NCI-H1417 (cell line): ENCODE measurements around the gene FAM174C.

Experiments
- DNase-seq, 3 experiments: peaks; one replicate each; lab custom pipeline; 2025; lab: John Stamatoyannopoulos, UW

FAM174C gene

DNA sequence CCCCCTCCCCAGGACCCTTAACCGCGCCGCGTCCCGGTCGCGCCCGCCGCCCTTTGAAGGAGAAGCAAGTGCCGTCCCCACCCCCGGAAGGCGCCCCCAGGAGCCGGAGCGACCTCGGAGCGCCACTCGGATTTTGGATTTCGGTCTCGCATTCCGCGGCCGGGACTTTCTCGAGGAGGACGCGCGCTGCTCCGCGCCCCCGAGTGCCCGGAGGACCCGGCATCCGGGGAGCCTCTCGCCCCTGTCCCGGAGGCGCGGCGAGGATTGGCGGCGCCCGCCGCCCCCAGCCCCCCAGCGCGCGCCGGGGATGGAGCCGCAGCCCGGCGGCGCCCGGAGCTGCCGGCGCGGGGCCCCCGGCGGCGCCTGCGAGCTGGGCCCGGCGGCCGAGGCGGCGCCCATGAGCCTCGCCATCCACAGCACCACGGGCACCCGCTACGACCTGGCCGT lies 25.3 kb upstream of the FAM174C start:
- no peak for DNase-seq

DNA sequence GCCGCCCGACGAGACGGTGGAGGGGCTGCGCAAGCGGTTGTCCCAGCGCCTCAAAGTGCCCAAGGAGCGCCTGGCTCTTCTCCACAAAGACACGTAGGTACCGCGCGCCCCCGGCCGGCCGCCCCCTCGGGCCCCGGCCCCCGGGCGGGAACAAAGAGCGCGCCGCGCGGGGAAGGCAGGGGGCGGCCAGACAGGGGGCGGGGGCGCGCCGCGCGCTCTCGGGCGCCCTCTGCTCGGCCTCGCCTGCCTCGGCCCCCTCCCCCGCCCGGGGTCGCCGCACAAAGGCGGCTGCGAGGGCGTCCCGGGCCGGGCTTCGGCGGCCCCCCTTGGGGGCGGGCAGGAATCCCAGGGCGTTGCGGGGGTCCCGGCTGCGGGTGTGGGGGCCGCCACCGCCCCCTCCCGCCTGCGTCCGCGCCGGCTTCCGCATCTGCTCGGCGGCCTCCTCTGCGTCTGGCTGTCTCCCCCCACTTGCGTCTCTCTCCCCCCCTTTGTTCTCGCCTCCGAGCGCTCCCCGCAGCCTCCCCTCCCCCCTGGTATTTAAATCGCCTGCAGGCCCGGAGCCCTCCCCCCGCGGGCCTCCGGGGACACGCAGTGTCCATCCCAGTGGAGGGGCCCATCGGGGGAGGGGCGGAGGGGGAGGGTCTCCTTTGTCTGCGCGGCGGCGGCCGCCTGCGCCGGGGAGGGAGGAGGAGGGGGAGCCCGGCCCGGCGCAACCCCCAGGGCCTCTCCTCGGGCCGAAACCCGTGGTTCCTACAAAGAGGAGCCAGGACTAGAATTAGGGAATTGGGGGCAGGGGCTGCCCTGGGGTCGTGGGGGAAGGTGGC lies 24.7 kb upstream of the FAM174C start:
- DNase-seq = peak; percentile 57 to 96 (median 94)

DNA sequence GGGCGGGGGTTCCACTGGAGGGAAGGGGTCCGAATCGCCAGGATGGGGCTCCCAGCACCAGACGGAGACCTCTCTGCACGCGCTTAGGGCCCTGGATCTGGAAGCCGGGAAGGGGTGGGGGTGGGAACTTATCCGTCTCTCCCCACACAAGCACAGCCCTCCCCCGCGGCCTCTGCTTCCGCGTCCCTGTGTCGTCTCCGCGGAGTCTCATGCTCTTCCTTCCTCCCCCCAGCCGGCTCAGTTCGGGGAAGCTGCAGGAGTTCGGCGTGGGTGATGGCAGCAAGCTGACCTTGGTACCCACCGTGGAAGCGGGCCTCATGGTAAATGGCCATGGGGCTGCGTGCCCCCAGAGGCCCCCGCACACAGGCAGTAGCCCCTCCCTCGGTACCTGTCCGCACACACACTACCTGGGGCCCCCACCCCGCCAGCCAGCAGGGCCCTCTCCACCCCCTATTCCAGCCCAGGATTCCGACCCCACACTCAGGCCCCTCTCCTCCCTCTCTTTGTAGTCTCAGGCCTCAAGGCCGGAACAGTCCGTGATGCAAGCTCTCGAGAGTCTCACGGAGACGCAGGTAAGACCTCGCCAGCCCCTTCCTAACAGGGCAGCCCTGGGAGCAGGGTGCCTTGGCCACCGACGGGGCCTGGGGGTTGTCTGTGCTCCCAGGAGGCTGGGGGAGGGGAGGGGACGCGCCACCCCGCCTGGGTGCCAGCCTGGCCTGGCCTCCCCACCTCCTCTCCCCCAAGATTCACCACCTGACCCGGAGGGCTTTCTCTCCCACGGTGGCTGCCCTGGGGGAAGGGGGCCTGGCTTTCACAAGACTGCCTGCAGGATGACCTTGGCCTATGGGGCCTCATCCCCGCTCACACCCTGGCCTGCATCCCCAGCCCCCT lies 23.8 kb upstream of the FAM174C start:
- DNase-seq = peak in 2 of 3 experiments; percentile 78 to 79

DNA sequence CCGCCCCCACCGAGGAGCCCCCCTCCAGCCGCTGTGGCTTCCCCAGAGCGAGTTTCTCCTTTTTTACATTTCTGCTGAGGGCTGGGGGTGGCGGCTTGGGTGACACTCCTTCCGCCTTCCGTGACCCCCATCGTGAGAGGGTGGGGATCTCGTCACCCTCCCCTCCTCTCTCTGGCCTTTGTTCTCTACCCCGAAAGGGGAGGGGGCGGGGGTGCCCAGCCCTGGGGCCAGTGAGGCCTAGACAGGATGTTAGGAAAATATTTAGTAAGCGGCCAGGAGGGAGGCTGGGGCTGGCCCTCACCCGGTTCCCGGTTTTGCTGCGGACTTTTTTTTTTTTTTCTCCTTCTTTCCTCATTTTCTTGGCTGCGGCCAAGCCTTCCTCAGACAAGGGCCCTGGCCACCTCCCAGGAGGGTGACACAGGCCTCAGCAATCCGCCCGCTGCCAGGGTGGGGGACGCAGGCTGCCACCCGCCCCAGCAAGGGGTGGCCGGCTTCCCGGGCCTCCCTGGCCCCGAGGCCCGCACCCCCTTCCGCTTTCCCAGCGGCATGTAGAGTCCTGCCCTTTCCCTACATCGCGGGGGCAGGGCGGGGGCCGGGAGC lies 23.0 kb upstream of the FAM174C start:
- DNase-seq = peak in 2 of 3 experiments; percentile 73 to 81

DNA sequence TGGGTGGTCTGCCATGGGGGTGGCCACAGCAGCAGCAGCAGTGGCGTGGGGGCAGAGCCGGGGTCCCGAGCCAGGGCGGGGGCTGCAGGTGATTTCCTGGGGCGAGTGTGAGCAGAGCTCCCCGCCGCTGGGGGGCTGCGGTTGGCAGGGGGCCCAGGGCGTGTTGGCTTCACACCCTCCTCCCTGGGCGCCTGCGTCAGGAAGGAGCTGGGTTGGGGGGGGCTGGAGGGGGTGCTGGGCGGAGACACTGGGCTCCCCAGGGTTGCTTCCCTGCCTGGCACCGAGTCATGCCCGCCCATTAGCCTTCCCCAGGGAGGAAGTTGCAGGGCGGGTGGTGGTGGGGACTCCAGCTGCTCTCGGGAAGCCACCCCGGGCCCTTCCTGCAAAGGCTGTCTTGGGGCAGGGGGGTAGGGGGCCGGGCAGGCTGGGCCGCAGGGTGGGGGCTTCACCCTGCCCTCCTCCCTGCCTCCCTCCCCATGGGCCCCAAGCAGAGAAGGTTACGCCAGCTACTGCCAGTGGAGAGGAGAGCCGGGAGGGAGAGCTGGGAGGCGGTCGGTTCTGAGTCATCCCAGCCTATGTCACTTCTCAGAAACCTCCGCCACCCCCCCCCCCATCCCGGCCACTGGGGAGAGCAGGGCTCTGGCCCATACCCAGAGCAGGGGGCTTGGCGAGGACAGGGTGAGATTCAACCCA lies 22.4 kb upstream of the FAM174C start:
- DNase-seq = peak in 2 of 3 experiments; percentile 83 to 89

DNA sequence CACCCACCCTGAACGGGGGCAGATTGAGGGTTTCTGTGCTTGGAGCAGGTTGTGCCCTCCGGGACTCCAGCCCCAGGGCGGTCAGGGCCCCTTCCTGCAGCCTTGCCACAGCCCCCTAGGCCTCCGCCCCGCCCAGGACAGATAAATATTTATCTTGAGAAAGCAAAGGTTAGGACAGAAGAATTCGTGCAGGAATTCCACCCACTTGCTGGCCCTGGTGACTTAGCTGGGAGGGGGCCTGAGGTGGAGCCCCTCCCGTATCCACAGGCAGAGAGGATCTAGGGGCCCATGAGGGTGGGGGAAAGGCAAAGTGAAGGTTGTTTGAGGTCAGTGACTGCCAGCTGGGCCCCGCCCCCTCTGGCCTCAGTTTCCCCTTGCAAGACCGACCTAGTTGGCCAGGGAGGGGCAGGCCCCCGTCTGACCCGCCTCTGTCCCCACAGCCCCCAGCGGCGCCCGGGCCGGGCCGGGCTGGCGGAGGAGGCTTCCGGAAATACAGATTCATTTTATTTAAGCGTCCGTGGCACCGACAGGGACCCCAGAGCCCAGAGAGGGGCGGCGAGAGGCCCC lies 21.7 kb upstream of the FAM174C start:
- DNase-seq = no peak

DNA sequence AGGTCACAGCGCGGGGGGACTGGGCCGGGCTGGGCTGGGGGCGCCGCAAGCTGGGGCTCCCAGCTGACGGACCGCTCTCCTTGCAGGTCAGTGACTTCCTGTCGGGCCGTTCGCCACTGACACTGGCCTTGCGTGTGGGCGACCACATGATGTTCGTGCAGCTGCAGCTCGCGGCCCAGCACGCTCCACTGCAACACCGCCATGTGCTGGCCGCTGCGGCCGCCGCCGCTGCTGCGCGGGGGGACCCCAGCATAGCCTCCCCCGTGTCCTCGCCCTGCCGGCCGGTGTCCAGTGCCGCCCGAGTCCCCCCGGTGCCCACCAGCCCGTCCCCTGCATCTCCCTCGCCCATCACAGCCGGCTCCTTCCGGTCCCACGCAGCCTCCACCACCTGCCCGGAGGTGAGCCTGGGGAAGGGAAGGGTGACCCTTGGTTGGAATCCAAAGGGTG lies 21.2 kb upstream of the FAM174C start:
- DNase-seq = no peak

DNA sequence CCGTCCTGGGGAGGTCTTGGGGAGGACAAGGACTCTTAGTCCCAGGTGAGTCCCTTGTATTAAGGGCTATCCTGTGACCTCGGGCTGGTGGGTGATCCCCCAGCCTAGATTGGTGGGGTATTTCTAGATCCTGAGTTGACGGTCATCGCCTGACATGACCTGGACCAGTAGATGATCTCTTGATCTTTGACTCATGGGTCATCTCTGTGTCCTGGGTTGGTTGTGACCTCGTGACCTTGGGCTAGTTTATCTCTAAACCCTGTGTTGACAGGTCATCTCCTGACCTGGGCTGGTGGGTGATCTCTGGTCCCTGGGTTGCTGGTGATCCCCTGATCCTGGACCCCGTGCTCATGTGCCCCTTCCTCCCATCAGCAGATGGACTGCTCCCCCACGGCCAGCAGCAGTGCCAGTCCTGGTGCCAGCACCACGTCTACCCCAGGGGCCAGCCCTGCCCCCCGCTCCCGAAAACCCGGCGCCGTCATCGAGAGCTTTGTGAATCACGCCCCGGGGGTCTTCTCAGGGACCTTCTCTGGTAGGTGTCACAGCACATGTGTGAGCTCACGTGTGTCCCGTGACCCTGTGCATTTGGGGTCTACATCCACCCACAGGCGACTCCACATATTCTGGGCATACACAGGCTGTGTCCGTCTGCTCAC lies 20.7 kb upstream of the FAM174C start:
- no peak for DNase-seq

DNA sequence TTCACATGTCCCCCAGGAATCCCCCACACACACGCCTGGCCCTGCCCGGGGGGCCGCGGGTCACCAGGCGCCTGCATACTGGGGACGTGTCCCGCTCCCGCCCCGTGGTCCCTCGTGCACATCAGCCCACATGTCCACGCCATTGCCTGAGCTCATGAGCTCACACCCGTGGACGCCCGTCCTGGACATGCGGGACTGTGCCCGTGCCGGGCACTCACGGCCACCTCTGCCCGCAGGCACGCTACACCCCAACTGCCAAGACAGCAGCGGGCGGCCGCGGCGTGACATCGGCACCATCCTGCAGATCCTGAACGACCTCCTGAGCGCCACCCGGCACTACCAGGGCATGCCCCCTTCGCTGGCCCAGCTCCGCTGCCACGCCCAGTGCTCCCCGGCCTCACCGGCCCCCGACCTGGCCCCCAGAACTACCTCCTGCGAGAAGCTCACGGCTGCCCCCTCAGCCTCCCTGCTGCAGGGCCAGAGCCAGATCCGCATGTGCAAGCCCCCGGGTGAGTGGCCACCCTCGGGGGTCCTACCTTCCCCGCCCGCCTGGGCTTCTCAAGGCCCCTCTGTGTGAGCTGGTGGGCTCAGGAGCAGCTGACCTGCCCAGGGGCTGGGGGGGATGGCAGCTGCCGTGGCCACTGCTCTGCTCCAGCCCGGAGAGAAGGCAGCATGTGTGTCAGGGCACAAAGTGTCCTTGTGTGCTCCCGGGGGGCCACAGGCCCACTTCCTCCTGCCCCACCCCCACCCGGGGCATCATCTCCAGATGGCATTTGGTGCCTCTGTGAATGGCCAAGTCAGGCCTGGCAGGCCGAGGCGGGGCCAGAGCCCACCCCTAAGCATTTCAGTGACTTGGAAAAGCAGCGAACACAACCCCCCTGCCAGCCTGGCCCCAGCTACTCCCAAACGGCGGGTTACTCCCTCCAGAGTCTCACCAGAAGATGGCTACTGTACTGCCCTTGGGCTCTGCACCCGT lies 19.9 kb upstream of the FAM174C start:
- DNase-seq = no peak

DNA sequence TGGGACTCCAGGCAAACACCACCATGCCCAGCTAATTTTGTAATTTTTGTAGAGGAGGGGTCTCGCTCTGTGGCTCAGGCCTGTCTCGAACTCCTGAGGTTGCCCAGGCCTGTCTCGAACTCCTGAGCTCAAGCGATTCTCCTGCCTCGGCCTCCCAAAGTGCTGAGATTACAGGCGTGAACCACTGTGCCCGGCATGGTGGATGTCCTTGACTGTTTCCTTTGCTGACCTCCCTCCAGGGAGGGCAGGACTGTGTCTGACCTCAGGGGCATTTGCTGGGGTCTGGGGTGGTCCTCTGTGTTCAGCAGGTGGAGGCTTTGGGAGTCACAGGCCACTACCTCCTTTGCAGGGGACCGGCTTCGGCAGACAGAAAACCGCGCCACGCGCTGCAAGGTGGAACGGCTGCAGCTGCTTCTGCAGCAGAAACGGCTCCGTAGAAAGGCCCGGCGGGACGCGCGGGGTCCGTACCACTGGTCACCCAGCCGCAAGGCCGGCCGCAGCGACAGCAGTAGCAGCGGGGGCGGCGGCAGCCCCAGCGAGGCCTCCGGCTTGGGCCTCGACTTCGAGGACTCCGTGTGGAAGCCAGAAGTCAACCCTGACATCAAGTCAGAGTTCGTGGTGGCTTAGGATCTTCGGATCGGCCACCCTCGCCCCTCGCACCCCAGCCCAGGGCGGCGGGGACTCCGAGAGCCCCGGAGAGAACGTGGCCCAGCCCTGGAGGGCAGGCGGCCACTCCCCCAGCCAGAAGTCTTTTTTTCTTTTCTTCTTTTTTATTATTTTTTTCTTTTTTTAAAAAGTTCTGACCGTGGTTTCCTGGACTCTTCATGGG lies 18.5 kb upstream of the FAM174C start:
- no peak for DNase-seq

DNA sequence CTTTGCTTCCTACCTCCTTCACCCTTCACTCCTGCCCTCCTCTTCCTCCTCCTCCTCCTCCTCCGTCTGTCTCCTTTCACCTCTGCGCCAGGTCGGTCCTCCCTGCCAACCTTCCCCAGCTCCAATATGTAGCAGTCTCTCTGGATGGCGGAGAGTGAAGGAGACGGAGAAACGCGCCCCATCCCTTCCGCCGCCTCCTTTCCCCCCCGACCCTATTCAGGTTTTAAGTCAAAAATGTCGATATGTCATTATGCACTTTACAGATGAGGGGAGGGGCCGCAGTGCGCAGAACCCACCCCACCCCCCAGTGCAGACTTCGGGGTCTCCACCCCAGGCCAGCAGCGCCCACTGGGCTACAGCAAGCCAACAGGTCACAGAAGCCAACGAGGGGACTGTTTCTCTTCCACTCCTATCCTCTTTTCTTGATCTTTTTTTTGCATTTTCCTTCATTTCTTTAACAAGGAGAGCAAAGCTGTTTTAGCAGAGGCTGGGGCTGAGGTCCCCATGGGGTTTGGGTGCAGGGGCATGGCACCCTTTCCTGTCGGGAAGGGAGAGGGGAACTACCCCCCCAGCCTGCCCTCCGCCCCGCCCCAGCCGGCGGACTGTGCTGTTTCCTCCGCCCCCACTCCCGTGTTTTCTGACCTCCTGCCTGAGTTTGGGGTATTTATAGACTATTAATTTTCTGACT lies 17.7 kb upstream of the FAM174C start:
- no peak for DNase-seq

DNA sequence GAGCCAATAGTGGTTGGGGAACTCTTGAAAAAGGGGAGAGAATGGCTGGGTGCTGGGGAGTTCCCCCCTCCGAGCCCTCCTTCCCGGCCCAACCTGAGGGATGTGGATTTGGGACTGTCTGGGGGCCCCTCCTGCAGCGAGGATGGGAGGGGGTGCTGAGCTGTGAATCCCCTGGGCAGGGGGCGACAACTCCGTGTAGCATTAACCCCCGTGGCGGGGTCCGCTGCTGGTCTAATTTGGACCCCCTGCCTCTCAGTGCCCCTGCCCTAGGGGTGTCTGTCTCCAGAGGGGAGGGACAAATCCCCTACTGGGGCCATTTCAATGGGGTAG lies 17.2 kb upstream of the FAM174C start:
- DNase-seq = no peak

DNA sequence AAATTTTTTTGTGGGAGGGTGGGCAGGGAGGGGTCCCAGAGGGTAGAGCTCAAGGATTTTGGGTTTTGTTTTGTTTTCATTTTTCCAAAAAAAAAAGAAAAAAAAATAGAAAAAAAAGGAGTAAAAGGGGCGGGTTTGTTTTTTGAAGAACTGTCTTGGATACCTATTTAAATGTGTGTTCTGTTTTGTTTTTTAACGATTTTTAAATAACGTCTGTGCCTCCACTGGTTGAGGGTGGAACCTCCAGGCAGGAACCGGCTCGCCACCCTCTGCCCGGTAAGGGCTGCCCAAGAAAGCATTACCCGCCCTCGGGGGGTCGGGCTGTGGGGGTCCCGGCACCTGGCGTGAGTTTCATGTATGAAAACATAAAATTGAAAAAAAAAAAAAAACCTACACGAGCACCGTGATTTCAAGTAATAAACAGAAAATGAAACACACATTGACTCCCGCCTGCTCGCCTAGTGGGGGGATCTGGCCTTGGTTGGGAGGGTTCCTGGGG lies 16.6 kb upstream of the FAM174C start:
- no peak for DNase-seq

DNA sequence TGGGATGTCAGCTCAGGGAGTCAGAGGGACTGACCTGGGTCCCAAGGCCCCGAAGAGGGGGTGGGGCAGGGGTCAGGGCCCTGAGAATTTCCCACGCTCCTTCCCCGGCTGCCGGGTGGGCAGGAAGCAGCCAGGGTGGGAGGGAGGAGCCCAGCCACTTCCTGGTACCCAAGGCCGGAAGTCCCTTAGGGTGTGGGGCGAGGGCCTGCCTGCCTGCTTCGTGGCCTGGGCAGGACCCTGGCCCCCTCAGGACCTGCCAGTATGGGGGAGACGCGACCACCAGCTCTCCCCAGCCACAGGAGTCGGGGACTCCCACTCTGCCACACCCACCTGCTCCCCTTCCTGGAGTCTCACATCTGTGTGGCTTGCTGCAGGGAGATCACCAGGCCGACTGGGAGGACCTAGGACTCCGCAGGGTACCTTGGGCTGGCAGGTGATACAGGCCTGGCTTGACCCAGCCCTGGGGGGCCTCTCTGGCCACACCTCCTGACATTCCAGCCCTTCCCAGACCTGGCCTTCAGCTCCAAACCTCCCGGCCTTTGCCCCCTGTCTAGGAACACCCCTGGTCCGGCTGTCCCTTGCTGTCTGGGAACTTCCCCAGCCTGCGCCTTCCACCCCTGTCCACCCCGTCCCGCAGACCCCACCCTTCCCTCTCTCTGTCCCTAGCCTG lies 16.0 kb upstream of the FAM174C start:
- DNase-seq = peak in 2 of 3 experiments; percentile 79 to 82

DNA sequence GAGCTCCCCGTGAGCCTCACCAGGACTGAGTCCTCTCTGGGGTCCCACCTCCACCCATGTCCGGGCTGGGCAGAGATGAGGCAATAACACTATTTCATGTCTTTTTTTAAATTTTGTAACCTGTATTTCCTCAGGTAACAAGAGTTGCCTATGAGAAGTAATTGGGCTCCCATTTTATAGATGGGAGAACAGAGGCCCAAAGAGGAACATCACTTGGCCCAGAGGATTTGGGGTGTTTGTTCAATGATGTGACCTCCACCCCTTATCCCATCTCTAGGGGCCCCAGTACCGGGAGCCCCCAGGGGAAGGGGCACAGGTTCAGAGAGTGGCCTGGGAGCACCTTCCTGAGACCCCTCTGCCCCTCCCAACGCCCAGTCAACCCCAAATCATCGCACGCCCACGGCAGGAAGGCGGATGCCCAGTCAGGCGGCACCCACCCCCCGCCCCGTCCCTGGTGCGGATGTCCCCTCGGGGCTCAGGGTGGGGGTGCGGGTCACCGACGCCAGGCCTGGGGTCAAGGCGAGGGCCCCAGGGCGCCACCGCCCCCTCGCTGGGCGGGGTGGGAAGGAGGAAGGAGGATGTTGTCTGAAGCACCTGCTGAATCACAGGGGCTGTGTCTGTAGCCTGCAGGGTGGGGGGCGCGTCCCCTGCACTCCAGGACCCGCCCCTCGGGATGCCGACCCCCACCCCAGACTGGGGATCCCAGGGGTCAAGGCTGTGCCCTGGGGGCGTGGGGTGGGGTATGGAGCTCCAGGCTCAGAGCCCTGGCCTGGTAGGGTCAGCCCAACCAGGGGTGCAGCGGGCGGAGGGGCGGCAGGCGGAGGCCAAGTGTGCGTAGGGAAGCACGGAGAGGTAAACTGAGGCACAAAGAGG lies 15.2 kb upstream of the FAM174C start:
- DNase-seq = peak in 2 of 3 experiments; percentile 63 to 72

DNA sequence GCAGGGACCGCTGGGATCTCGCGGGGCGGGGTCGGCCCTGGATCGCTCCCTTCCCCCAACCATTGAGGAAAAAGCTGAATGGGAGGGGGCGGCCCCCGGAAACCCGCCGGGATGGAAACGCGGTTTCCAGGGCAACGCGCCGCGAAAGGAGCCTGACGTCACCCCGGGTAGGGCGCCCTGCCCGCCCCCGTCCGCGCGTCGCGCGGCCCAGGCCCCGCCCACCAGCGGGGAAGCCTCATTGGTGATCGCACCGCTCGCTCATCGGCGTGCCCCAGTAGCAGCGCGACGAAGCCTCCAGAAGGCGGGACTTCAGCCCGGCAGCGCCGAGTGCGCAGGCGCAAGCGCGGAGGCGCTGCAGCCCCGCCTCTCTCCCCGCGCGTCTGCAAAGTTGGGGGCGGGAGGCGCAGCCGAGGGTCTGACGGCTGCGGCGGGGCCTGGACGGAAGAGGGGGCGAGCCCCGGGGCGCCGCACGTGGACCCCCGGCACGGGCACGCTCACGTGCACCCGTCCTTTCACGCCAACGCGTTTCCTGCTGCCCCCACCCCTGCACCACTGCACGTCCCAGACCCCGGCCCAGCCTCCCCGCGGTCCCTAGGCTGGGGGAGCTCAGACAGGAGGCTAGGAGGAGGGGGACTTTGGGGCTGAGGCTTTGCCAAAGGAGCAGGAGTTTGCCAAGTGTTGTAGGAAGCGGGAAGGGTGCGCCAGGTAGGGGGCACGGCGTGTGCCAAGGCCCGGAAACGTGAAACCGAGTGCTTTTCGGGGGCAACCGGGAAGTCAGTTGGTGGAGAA lies 14.4 kb upstream of the FAM174C start:
- peak; percentile 98 to 99 (median 98) for DNase-seq
